ENCODE measurements around the gene DGAT2.

The DGAT2 gene

GRCh38 chr11:75768112-75768908 lies at the start of gene DGAT2:
Gene DGAT2, plus strand, starts transcription at chr11:75768778. Its CDS starts 214 bp downstream, at chr11:75768992.
- H3K36me3 Mint-ChIP-seq = no peaks in the 10 kb centered on the region
- no peaks in the 10 kb centered on the region for H3K27me3 Mint-ChIP-seq
- H3K27ac Mint-ChIP-seq = peak within 1 kb of the TSS; percentile 99
- peaks cover 60% of the 10 kb centered on the region for H3K4me1 Mint-ChIP-seq
- peak; percentile 87 for ATAC-seq
- H3K9me3 Mint-ChIP-seq = no peaks in the 10 kb centered on the region
- peak within 1 kb of the TSS; percentile 84 for H3K4me3 Mint-ChIP-seq

GRCh38 chr11:75719340-75720239 lies 49.0 kb upstream of the DGAT2 start:
- Mint-ChIP-seq H3K9me3 (no peaks in the 10 kb centered on the region), H3K36me3 (no peaks in the 10 kb centered on the region), H3K27ac (peak overlapping the region; percentile 41), H3K4me3 (no peak overlapping the region), H3K4me1 (peaks cover 15% of the 10 kb centered on the region), H3K27me3 (no peaks in the 10 kb centered on the region)
- no peak for ATAC-seq

- Mint-ChIP-seq H3K4me3 (no peak overlapping the region), H3K4me1 (peaks cover 15% of the 10 kb centered on the region), H3K27ac (no peak overlapping the region), H3K27me3 (no peaks in the 10 kb centered on the region), H3K36me3 (no peaks in the 10 kb centered on the region), H3K9me3 (no peaks in the 10 kb centered on the region)
- no peak for ATAC-seq
Measured at GRCh38 chr11:75720639-75721038, 47.9 kb upstream of the DGAT2 start.

GRCh38 chr11:75721852-75722668 lies 46.5 kb upstream of the DGAT2 start:
- Mint-ChIP-seq H3K27ac (no peak overlapping the region), H3K4me1 (peaks cover 15% of the 10 kb centered on the region), H3K36me3 (no peaks in the 10 kb centered on the region), H3K4me3 (no peak overlapping the region), H3K9me3 (no peaks in the 10 kb centered on the region), H3K27me3 (no peaks in the 10 kb centered on the region)
- no peak for ATAC-seq

GRCh38 chr11:75722669-75723042 lies 45.9 kb upstream of the DGAT2 start:
- Mint-ChIP-seq H3K27ac (no peak overlapping the region), H3K9me3 (no peaks in the 10 kb centered on the region), H3K27me3 (no peaks in the 10 kb centered on the region), H3K36me3 (no peaks in the 10 kb centered on the region), H3K4me3 (no peak overlapping the region), H3K4me1 (peaks cover 15% of the 10 kb centered on the region)
- ATAC-seq = no peak

- H3K27ac Mint-ChIP-seq = no peak overlapping the region
- H3K9me3 Mint-ChIP-seq = no peaks in the 10 kb centered on the region
- H3K27me3 Mint-ChIP-seq = no peaks in the 10 kb centered on the region
- no peaks in the 10 kb centered on the region for H3K36me3 Mint-ChIP-seq
- H3K4me1 Mint-ChIP-seq = peaks cover 7% of the 10 kb centered on the region
- no peak overlapping the region for H3K4me3 Mint-ChIP-seq
- no peak for ATAC-seq
Measured at GRCh38 chr11:75725547-75726320, 42.8 kb upstream of the DGAT2 start.

GRCh38 chr11:75728992-75729391 lies 39.6 kb upstream of the DGAT2 start:
- Mint-ChIP-seq H3K4me1 (no peaks in the 10 kb centered on the region), H3K9me3 (no peaks in the 10 kb centered on the region), H3K36me3 (no peaks in the 10 kb centered on the region), H3K27ac (no peak overlapping the region), H3K4me3 (no peak overlapping the region), H3K27me3 (peaks cover 24% of the 10 kb centered on the region)
- no peak for ATAC-seq

- peaks cover 36% of the 10 kb centered on the region for H3K27me3 Mint-ChIP-seq
- no peak overlapping the region for H3K27ac Mint-ChIP-seq
- no peaks in the 10 kb centered on the region for H3K36me3 Mint-ChIP-seq
- no peak for ATAC-seq
- H3K9me3 Mint-ChIP-seq = no peaks in the 10 kb centered on the region
- no peak overlapping the region for H3K4me3 Mint-ChIP-seq
- no peaks in the 10 kb centered on the region for H3K4me1 Mint-ChIP-seq
Measured at GRCh38 chr11:75731095-75731494, 37.5 kb upstream of the DGAT2 start.

- Mint-ChIP-seq H3K27me3 (peaks cover 36% of the 10 kb centered on the region), H3K4me3 (no peak overlapping the region), H3K9me3 (no peaks in the 10 kb centered on the region), H3K4me1 (no peaks in the 10 kb centered on the region), H3K36me3 (no peaks in the 10 kb centered on the region), H3K27ac (no peak overlapping the region)
- ATAC-seq = no peak
Measured at GRCh38 chr11:75733071-75733430, 35.5 kb upstream of the DGAT2 start.

- H3K9me3 Mint-ChIP-seq = no peaks in the 10 kb centered on the region
- no peaks in the 10 kb centered on the region for H3K4me1 Mint-ChIP-seq
- H3K36me3 Mint-ChIP-seq = no peaks in the 10 kb centered on the region
- H3K27ac Mint-ChIP-seq = no peak overlapping the region
- peak; percentile 41 for ATAC-seq
- no peak overlapping the region for H3K4me3 Mint-ChIP-seq
- peaks cover 36% of the 10 kb centered on the region for H3K27me3 Mint-ChIP-seq
Measured at GRCh38 chr11:75733431-75734107, 35.0 kb upstream of the DGAT2 start.

- Mint-ChIP-seq H3K36me3 (no peaks in the 10 kb centered on the region), H3K9me3 (no peaks in the 10 kb centered on the region)
Measured at GRCh38 chr11:75734491-75735180, 33.9 kb upstream of the DGAT2 start.

GRCh38 chr11:75735181-75735845 lies 33.3 kb upstream of the DGAT2 start:
- Mint-ChIP-seq H3K27me3 (peaks cover 36% of the 10 kb centered on the region), H3K36me3 (no peaks in the 10 kb centered on the region), H3K4me3 (no peak overlapping the region), H3K27ac (no peak overlapping the region), H3K4me1 (no peaks in the 10 kb centered on the region), H3K9me3 (no peaks in the 10 kb centered on the region)
- ATAC-seq = no peak

More at GRCh38 chr11:75734491-75735180, 33.9 kb upstream of the DGAT2 start:
- Mint-ChIP-seq H3K4me1 (no peaks in the 10 kb centered on the region), H3K27me3 (peaks cover 36% of the 10 kb centered on the region), H3K27ac (no peak overlapping the region), H3K4me3 (no peak overlapping the region)
- no peak for ATAC-seq

- H3K27ac Mint-ChIP-seq = no peak overlapping the region
- H3K4me1 Mint-ChIP-seq = no peaks in the 10 kb centered on the region
- no peak for ATAC-seq
- H3K4me3 Mint-ChIP-seq = no peak overlapping the region
- H3K27me3 Mint-ChIP-seq = peaks cover 27% of the 10 kb centered on the region
- no peaks in the 10 kb centered on the region for H3K9me3 Mint-ChIP-seq
- H3K36me3 Mint-ChIP-seq = no peaks in the 10 kb centered on the region
Measured at GRCh38 chr11:75737314-75737713, 31.3 kb upstream of the DGAT2 start.

Data from stimulated activated memory B cell treated with anti-CD40 and anti-IgM and Interleukin-4, amounts not matched to agents 10 μg/mL and 1 μg/mL and 100 μg/mL, for 72 hours (primary cell).